Measurements from ENCODE around the gene DCHS1.

Gene DCHS1

DNA sequence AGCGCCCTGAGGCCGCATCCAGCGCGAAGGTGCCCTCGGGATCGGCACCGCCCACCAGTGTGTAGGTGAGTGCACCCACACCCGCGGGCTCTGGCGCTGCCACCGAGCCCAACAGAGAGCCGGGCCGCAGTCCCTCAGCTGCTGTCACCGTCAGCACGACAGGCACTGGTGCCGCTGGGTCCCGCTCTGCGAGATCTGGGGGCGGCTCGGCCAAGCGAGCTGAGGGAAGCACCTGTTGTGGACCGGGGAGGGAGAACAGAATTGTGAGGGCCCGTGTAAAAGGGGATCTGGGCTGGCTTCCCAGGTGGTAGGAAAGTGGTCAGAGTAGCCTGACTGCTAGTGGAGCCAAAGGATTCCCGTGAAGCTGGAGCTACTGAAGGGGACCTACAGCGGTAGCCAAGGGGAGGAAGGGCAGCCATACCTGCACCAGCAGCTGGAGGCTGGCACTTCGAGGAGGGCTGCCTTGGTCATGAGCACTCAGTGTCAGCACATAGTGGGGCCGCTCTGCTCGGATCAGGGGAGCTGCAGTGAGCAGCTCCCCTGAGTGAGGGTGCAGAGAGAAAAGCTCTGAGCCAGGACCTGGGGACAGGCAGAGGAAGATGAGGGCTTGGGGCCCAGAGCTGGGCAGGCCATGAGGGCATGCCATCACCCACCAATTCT, 24.8 kb downstream of the DCHS1 start:
- Histone ChIP-seq H3K9ac (ENCODE audit: low read depth, low read length, poor library complexity, severe bottlenecking) (no peak overlapping the region), H4K20me1 (ENCODE audit: insufficient read depth, low read length, poor library complexity, severe bottlenecking) (no peaks in the 10 kb centered on the region)

DNA sequence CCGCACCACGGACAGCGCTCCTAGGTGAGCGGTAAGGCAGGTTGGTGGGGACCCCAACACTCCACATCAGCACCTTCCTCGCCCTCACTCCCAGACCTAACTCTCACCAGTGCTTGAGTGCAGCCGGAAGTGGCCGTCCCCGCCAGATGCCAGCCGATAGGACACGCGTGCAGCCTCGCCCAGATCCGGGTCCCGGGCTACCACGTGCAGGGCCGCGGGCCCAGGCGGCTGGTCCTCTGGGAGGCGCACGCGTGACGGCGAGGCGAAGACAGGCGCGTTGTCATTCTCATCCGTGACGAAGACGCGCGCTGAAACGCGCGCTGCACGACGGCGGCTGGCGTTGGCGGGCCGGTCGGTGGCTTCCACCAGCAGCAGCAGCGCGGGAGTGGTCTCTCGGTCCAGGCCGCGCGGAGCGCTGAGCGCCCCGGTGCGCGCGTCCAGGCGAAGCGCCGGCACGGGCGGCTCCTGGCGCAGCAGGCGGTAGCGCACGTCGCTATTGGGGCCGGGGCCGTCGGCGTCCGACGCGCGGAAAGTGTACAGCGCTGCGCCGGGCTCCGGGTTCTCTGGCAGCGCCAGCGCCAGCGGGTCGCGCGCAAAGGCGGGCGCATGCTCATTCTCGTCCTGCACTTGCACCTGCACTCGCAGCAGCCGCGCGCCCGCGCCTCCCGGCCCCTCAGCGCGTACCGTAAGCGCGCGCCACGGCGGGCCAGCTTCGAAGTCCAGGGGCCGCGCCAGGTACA, 25.5 kb downstream of the DCHS1 start:
- H3K4me1 ChIP-seq (ENCODE audit: insufficient read depth, low read length, poor library complexity, severe bottlenecking), result peaks cover 5% of the 10 kb centered on the region
- H3K79me2 ChIP-seq (ENCODE audit: insufficient read depth, low read length), result no peaks in the 10 kb centered on the region
- TF ChIP-seq EZH2phosphoT487 (IDR thresholded peaks at IDR 0.05; ENCODE audit: borderline replicate concordance), result no peak
- TF ChIP-seq, protein P1, sequence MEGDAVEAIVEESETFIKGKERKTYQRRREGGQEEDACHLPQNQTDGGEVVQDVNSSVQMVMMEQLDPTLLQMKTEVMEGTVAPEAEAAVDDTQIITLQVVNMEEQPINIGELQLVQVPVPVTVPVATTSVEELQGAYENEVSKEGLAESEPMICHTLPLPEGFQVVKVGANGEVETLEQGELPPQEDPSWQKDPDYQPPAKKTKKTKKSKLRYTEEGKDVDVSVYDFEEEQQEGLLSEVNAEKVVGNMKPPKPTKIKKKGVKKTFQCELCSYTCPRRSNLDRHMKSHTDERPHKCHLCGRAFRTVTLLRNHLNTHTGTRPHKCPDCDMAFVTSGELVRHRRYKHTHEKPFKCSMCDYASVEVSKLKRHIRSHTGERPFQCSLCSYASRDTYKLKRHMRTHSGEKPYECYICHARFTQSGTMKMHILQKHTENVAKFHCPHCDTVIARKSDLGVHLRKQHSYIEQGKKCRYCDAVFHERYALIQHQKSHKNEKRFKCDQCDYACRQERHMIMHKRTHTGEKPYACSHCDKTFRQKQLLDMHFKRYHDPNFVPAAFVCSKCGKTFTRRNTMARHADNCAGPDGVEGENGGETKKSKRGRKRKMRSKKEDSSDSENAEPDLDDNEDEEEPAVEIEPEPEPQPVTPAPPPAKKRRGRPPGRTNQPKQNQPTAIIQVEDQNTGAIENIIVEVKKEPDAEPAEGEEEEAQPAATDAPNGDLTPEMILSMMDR (conservative IDR thresholded peaks at IDR 0.05; ENCODE audit: low read length), result no peak
- no peaks in the 10 kb centered on the region for H3K27me3 ChIP-seq (ENCODE audit: insufficient read depth, low read length, poor library complexity, severe bottlenecking)
- H3K9me2 ChIP-seq (replicated peaks; ENCODE audit: low read depth, low read length), result no peaks in the 10 kb centered on the region
- no peaks in the 10 kb centered on the region for H4K20me1 ChIP-seq (ENCODE audit: insufficient read depth, low read length, poor library complexity, severe bottlenecking)
- H3K36me3 ChIP-seq (ENCODE audit: insufficient read depth, low read length), result no peaks in the 10 kb centered on the region
- H2AFZ ChIP-seq (ENCODE audit: low read length), result no peak overlapping the region
- H3K4me2 ChIP-seq (ENCODE audit: low read depth, low read length, poor library complexity, severe bottlenecking), result no peak overlapping the region
- no peaks in the 10 kb centered on the region for H3F3A ChIP-seq (ENCODE audit: low read depth)
- H3K9me3 ChIP-seq (ENCODE audit: insufficient read depth, low read depth, low read length), result no peaks in the 10 kb centered on the region
- no peak overlapping the region for H3K9ac ChIP-seq (ENCODE audit: low read depth, low read length, poor library complexity, severe bottlenecking)
- H3K4me3 ChIP-seq (ENCODE audit: low read length, poor library complexity, severe bottlenecking), result no peak overlapping the region

More for the DNA sequence above, 24.8 kb downstream of the DCHS1 start:
- Histone ChIP-seq H3F3A (ENCODE audit: low read depth) (no peaks in the 10 kb centered on the region), H3K27me3 (ENCODE audit: insufficient read depth, low read length, poor library complexity, severe bottlenecking) (no peaks in the 10 kb centered on the region), H3K9me2 (replicated peaks; ENCODE audit: low read depth, low read length) (no peaks in the 10 kb centered on the region), H2AFZ (ENCODE audit: low read length) (no peak overlapping the region), H3K4me1 (ENCODE audit: insufficient read depth, low read length, poor library complexity, severe bottlenecking) (peaks cover 12% of the 10 kb centered on the region), H3K79me2 (ENCODE audit: insufficient read depth, low read length) (no peaks in the 10 kb centered on the region), H3K4me3 (ENCODE audit: low read length, poor library complexity, severe bottlenecking) (no peak overlapping the region), H3K4me2 (ENCODE audit: low read depth, low read length, poor library complexity, severe bottlenecking) (no peak overlapping the region), H3K9me3 (ENCODE audit: insufficient read depth, low read depth, low read length) (no peaks in the 10 kb centered on the region), H3K36me3 (ENCODE audit: insufficient read depth, low read length) (no peaks in the 10 kb centered on the region)
- TF ChIP-seq, protein P1 (conservative IDR thresholded peaks at IDR 0.05; ENCODE audit: low read length), result no peak
- TF ChIP-seq EZH2phosphoT487 (IDR thresholded peaks at IDR 0.05; ENCODE audit: borderline replicate concordance), result no peak

DNA sequence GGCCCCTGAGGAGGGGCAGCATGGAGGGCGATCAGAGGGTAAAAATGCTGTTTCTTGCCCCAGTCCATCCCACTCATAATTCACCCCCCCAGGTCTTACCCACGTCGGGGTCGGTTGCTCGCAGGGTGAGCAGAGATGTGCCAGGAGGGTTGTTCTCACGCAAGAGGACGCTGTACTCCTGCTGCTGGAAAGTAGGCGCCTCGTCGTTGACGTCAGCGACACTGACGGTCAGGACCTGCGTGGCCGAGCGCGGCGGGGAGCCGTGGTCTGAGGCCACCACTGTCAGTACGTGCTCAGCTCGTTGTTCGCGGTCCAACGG, 26.1 kb downstream of the DCHS1 start:
- Histone ChIP-seq H3K4me1 (ENCODE audit: insufficient read depth, low read length, poor library complexity, severe bottlenecking) (peaks cover 5% of the 10 kb centered on the region), H3K4me2 (ENCODE audit: low read depth, low read length, poor library complexity, severe bottlenecking) (no peak overlapping the region), H4K20me1 (ENCODE audit: insufficient read depth, low read length, poor library complexity, severe bottlenecking) (no peaks in the 10 kb centered on the region), H3F3A (ENCODE audit: low read depth) (no peaks in the 10 kb centered on the region), H3K9me3 (ENCODE audit: insufficient read depth, low read depth, low read length) (no peaks in the 10 kb centered on the region), H3K36me3 (ENCODE audit: insufficient read depth, low read length) (no peaks in the 10 kb centered on the region), H3K79me2 (ENCODE audit: insufficient read depth, low read length) (no peaks in the 10 kb centered on the region), H2AFZ (ENCODE audit: low read length) (no peak overlapping the region), H3K27me3 (ENCODE audit: insufficient read depth, low read length, poor library complexity, severe bottlenecking) (no peaks in the 10 kb centered on the region), H3K9ac (ENCODE audit: low read depth, low read length, poor library complexity, severe bottlenecking) (no peak overlapping the region), H3K4me3 (ENCODE audit: low read length, poor library complexity, severe bottlenecking) (no peak overlapping the region), H3K9me2 (replicated peaks; ENCODE audit: low read depth, low read length) (no peaks in the 10 kb centered on the region)
- no peak for TF ChIP-seq EZH2phosphoT487 (IDR thresholded peaks at IDR 0.05; ENCODE audit: borderline replicate concordance)
- TF ChIP-seq, protein P1 (conservative IDR thresholded peaks at IDR 0.05; ENCODE audit: low read length), result no peak
